WTC11 (cell line): ENCODE data around the gene KLHL29. TPM values are rescaled to one million over a fixed set of nuclear protein-coding genes. Genes with fewer than 3 reads are reported as not detected.

ENCODE experiments used
- ATAC-seq: fragments of 200-7000 bp; cut with Tn5 transposase; 2 replicates; pipeline ENCODE4 v1.10.0; 2021; ENCODE audit warnings: mild to moderate bottlenecking, moderate library complexity
- CTCF ChIA-PET: fragments of 300-600 bp; sonication (Branson Sonifier 250); formaldehyde crosslinking; loops from one replicate; lab custom pipeline; 2021; ENCODE audit warnings: antibody characterized with exemption; lab: Charles Lee
- POLR2A ChIA-PET: fragments of 350-600 bp; sonication (Branson Sonifier 250); formaldehyde crosslinking; loops from one replicate; lab custom pipeline; 2021; ENCODE audit warnings: antibody characterized with exemption; lab: Charles Lee
- DNase-seq: peaks from one replicate; pipeline ENCODE4 v3.0.0; 2021; ENCODE audit warnings: low spot score
- H3K27ac Mint-ChIP-seq: 2 replicates; pipeline ENCODE4 v1.8.0; 2021; ENCODE audit warnings: mixed read lengths
- H3K27me3 Mint-ChIP-seq: 2 replicates; pipeline ENCODE4 v1.8.0; 2021; ENCODE audit warnings: low read depth, mild to moderate bottlenecking, moderate library complexity, mixed read lengths
- H3K36me3 Mint-ChIP-seq: 2 replicates; pipeline ENCODE4 v1.8.0; 2021; ENCODE audit warnings: mixed read lengths
- H3K4me1 Mint-ChIP-seq: 2 replicates; pipeline ENCODE4 v1.8.0; 2022; ENCODE audit warnings: mixed read lengths
- H3K4me3 Mint-ChIP-seq: 2 replicates; pipeline ENCODE4 v1.8.0; 2021; ENCODE audit warnings: mild to moderate bottlenecking, moderate library complexity, mixed read lengths
- H3K9me3 Mint-ChIP-seq: 2 replicates; pipeline ENCODE4 v1.8.0; 2021; ENCODE audit warnings: mixed read lengths
- CDX4 ChIP-seq: fragments of 250-450 bp; sonication (Bioruptor Pico); IDR thresholded peaks from 2 replicates; pipeline ENCODE4 v1.9.0; 2021; ENCODE audit warnings: moderate library complexity, mild to moderate bottlenecking, inconsistent platforms, borderline replicate concordance
- FOXP4 ChIP-seq: sonication (generic); formaldehyde crosslinking; IDR thresholded peaks from 2 replicates; pipeline ENCODE4 v1.8.0; 2022; ENCODE audit warnings: mild to moderate bottlenecking, missing genetic modification reagents
- IRF1 ChIP-seq: sonication (generic); formaldehyde crosslinking; IDR thresholded peaks from 2 replicates; pipeline ENCODE4 v1.8.0; 2023; ENCODE audit warnings: missing genetic modification reagents
- JUN ChIP-seq: sonication (generic); formaldehyde crosslinking; IDR thresholded peaks from 2 replicates; pipeline ENCODE4 v1.8.0; 2023; ENCODE audit warnings: mild to moderate bottlenecking, missing genetic modification reagents
- KAT7 ChIP-seq: sonication (generic); formaldehyde crosslinking; IDR thresholded peaks from 2 replicates; pipeline ENCODE4 v1.8.1; 2023; ENCODE audit warnings: missing genetic modification reagents, mild to moderate bottlenecking, borderline replicate concordance
- MXD4 ChIP-seq: fragments of 250-450 bp; sonication (Bioruptor Pico); IDR thresholded peaks from 2 replicates; pipeline ENCODE4 v1.8.0; 2021; ENCODE audit warnings: mild to moderate bottlenecking, moderate library complexity, borderline replicate concordance
- OVOL2 ChIP-seq: fragments of 250-450 bp; sonication (Bioruptor Pico); IDR thresholded peaks from 2 replicates; pipeline ENCODE4 v1.9.0; 2021; ENCODE audit warnings: mild to moderate bottlenecking, borderline replicate concordance
- SMAD4 ChIP-seq: sonication (generic); formaldehyde crosslinking; IDR thresholded peaks from 2 replicates; pipeline ENCODE4 v1.8.0; 2022; ENCODE audit warnings: mild to moderate bottlenecking, missing genetic modification reagents
- SOX15 ChIP-seq: fragments of 250-450 bp; sonication (Bioruptor Pico); IDR thresholded peaks from 2 replicates; pipeline ENCODE4 v1.9.0; 2021; ENCODE audit warnings: mild to moderate bottlenecking
- SP1 ChIP-seq: sonication (generic); formaldehyde crosslinking; conservative IDR thresholded peaks from 2 replicates; pipeline ENCODE4 v1.8.1; 2022; ENCODE audit warnings: missing genetic modification reagents
- ZBTB43 ChIP-seq: sonication (generic); formaldehyde crosslinking; IDR thresholded peaks from 2 replicates; pipeline ENCODE4 v1.8.1; 2023; ENCODE audit warnings: mild to moderate bottlenecking, missing genetic modification reagents
- ZNF138 ChIP-seq: sonication (generic); formaldehyde crosslinking; conservative IDR thresholded peaks from 2 replicates; pipeline ENCODE4 v1.8.1; 2022; ENCODE audit warnings: mild to moderate bottlenecking, moderate library complexity, missing genetic modification reagents
- total RNA-seq: library from RNA; stranded (reverse); gene quantifications from 3 replicates; pipeline ENCODE4 v1.2.3, GENCODE V29; 2021
- TF ChIP-seq, protein P1 (sequence below): sonication (generic); formaldehyde crosslinking; IDR thresholded peaks from 2 replicates; pipeline ENCODE4 v1.8.1; 2023; ENCODE audit warnings: mild to moderate bottlenecking, missing genetic modification reagents, moderate library complexity
- TF ChIP-seq, protein P2 (sequence below): fragments of 250-450 bp; sonication (Bioruptor Pico); IDR thresholded peaks from 2 replicates; pipeline ENCODE4 v1.9.0; 2021; ENCODE audit warnings: mild to moderate bottlenecking

KLHL29 gene
- total RNA-seq, 1 experiment from 2014 or later, result 7.1 TPM

DNA sequence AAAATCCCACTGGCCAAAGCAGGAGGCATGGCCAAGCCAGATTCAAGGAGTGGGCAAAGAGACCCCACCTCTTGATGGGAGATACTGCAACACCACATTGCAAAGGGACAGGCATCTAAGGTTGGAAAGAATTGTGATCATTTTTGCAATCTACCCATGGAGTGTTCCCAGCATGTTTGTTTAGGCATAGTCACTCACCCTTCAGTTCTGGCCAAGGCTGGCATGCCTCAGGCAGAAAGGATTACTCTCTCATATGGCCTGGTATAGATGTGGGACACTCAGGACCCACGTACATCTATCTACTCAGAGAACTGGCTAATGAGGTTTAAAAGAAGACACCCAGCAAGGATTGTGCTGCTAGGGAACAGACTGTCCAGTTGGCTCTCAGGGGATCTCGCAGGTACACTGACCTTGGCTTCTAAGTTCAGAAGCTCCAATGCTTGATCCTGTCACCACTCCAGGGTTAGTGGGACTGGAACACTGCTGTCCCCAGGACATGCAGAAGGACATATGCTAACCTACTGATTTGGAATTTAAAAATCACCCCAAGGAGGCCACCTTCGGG is 183.7 kb downstream of the KLHL29 start:
- no peaks in the 10 kb centered on the region for H3K27me3 Mint-ChIP-seq
- H3K9me3 Mint-ChIP-seq, result no peaks in the 10 kb centered on the region
- ATAC-seq, result no peak
- CTCF ChIA-PET, result no interaction called here
- H3K4me1 Mint-ChIP-seq, result peaks cover 10% of the 10 kb centered on the region
- TF ChIP-seq IRF1 (CRISPR knock-in tag) (no peak), OVOL2 (CRISPR knock-in tag) (no peak), SOX15 (no peak), SP1 (CRISPR knock-in tag) (no peak), FOXP4 (no peak), ZNF138 (CRISPR knock-in tag) (no peak), MXD4 (no peak), KAT7 (no peak)
- TF ChIP-seq, all 79 proteins: peak for 0
- Mint-ChIP-seq H3K36me3 (no peaks in the 10 kb centered on the region), H3K4me3 (no peak overlapping the region), H3K27ac (no peak overlapping the region)
- POLR2A ChIA-PET, result no interaction called here
- no peak for DNase-seq

DNA sequence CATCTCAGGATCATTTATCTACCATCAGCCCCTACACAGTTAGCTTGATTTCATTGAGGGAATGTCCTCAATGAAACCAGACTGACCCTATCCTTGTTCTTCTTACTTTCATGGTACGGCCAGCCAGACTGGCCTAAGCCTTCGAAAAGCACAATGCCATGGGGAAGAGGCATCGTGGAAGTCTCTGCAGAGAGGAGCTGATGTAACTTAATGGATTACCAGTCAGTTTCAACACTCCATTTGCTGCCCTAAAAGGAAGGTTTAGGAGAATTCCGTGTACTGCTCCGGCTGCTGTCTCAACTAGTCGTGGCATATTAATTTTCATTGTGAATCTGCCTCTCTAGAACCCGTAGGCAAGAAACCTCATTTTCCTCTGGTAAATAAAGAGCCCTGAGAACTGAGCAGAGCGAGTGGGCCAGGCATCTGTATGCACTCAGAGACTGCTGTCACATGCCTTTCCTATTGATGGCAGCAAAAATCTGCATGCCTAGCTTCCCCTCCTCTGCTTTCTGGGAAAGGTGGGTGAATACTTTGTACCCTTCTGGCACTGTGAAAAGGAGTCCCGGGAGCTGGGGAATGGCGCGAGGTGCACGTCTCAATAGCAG is 184.9 kb downstream of the KLHL29 start:
- no peaks in the 10 kb centered on the region for H3K9me3 Mint-ChIP-seq
- no peak overlapping the region; the same call in 1 of the 2 replicates for H3K27ac Mint-ChIP-seq
- H3K36me3 Mint-ChIP-seq, result no peaks in the 10 kb centered on the region
- DNase-seq (no peak), ATAC-seq (no peak)
- ChIA-PET POLR2A (no interaction called here), CTCF (interaction anchor here (1.1 kb wide), 1 partner anchor 71 kb away, joined by 3 read pairs; no protein-coding TSS in a partner anchor)
- TF ChIP-seq ZBTB43, result no peak
- TF ChIP-seq, protein P1, sequence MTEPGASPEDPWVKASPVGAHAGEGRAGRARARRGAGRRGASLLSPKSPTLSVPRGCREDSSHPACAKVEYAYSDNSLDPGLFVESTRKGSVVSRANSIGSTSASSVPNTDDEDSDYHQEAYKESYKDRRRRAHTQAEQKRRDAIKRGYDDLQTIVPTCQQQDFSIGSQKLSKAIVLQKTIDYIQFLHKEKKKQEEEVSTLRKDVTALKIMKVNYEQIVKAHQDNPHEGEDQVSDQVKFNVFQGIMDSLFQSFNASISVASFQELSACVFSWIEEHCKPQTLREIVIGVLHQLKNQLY, result no peak
- TF ChIP-seq SMAD4, result no peak
- TF ChIP-seq JUN (CRISPR knock-in tag), result no peak
- TF ChIP-seq, protein P2, sequence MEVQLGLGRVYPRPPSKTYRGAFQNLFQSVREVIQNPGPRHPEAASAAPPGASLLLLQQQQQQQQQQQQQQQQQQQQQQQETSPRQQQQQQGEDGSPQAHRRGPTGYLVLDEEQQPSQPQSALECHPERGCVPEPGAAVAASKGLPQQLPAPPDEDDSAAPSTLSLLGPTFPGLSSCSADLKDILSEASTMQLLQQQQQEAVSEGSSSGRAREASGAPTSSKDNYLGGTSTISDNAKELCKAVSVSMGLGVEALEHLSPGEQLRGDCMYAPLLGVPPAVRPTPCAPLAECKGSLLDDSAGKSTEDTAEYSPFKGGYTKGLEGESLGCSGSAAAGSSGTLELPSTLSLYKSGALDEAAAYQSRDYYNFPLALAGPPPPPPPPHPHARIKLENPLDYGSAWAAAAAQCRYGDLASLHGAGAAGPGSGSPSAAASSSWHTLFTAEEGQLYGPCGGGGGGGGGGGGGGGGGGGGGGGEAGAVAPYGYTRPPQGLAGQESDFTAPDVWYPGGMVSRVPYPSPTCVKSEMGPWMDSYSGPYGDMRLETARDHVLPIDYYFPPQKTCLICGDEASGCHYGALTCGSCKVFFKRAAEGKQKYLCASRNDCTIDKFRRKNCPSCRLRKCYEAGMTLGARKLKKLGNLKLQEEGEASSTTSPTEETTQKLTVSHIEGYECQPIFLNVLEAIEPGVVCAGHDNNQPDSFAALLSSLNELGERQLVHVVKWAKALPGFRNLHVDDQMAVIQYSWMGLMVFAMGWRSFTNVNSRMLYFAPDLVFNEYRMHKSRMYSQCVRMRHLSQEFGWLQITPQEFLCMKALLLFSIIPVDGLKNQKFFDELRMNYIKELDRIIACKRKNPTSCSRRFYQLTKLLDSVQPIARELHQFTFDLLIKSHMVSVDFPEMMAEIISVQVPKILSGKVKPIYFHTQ (CRISPR knock-in tag), result no peak
- no peak for TF ChIP-seq CDX4 (CRISPR knock-in tag)
- no peaks in the 10 kb centered on the region for H3K27me3 Mint-ChIP-seq
- peaks cover 21% of the 10 kb centered on the region for H3K4me1 Mint-ChIP-seq
- H3K4me3 Mint-ChIP-seq, result no peak overlapping the region
